Nephron progenitor cell (in vitro differentiated cells): ENCODE measurements around the gene CFHR5.
"Not testable (repeated sequence)": the region's sequence is repeated elsewhere in the genome, so short reads cannot be mapped to it uniquely, and the experiment has no call there.

Experiments
- DNase-seq: peaks from one replicate; pipeline ENCODE4 v3.0.0; 2021
- H3K27ac Mint-ChIP-seq: 2 replicates; pipeline ENCODE4 v1.8.0; 2021; ENCODE audit warnings: mild to moderate bottlenecking, moderate library complexity, mixed read lengths
- H3K27me3 Mint-ChIP-seq: 2 replicates; pipeline ENCODE4 v1.8.0; 2021; ENCODE audit warnings: mild to moderate bottlenecking, low read depth, mixed read lengths; ENCODE audit not compliant: poor library complexity
- H3K36me3 Mint-ChIP-seq: 2 replicates; pipeline ENCODE4 v1.8.0; 2021; ENCODE audit warnings: low read depth, mixed read lengths
- H3K4me1 Mint-ChIP-seq: 2 replicates; pipeline ENCODE4 v1.8.0; 2021; ENCODE audit warnings: mixed read lengths
- H3K4me3 Mint-ChIP-seq: 2 replicates; pipeline ENCODE4 v1.8.0; 2021; ENCODE audit warnings: mild to moderate bottlenecking, moderate library complexity, mixed read lengths
- H3K9me3 Mint-ChIP-seq: 2 replicates; pipeline ENCODE4 v1.8.0; 2021; ENCODE audit warnings: mild to moderate bottlenecking, moderate library complexity, mixed read lengths
- TF ChIP-seq, protein P1 (sequence below): fragments of 200-600 bp; sonication (generic); IDR thresholded peaks from 2 replicates; pipeline ENCODE4 v1.5.0; 2021; ENCODE audit warnings: antibody characterized with exemption

CFHR5 gene

DNA sequence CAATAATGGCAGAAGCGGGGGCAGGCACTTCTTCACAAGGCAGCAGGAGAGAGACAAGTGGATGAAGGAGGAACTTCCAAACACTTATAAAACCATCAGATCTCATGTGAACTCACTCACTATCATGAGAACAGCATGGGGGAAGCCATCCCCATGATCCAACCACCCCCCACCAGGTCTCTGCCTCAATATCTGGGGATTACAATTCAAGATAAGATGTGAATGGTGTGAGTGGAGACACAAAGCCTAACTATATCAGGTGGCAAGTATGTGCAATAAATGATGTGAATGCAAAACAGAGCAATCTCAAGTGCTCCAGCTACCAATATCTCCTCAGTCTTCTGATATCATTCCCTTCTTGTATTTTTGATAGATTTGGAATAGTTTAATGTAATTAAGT lies 21.4 kb upstream of the CFHR5 start:
- Mint-ChIP-seq H3K4me3 (no peak overlapping the region), H3K4me1 (peaks cover 4% of the 10 kb centered on the region), H3K27me3 (peaks cover 3% of the 10 kb centered on the region), H3K9me3 (no peaks in the 10 kb centered on the region), H3K36me3 (no peaks in the 10 kb centered on the region), H3K27ac (no peak overlapping the region)
- TF ChIP-seq, protein P1, sequence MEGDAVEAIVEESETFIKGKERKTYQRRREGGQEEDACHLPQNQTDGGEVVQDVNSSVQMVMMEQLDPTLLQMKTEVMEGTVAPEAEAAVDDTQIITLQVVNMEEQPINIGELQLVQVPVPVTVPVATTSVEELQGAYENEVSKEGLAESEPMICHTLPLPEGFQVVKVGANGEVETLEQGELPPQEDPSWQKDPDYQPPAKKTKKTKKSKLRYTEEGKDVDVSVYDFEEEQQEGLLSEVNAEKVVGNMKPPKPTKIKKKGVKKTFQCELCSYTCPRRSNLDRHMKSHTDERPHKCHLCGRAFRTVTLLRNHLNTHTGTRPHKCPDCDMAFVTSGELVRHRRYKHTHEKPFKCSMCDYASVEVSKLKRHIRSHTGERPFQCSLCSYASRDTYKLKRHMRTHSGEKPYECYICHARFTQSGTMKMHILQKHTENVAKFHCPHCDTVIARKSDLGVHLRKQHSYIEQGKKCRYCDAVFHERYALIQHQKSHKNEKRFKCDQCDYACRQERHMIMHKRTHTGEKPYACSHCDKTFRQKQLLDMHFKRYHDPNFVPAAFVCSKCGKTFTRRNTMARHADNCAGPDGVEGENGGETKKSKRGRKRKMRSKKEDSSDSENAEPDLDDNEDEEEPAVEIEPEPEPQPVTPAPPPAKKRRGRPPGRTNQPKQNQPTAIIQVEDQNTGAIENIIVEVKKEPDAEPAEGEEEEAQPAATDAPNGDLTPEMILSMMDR: no peak
- no peak for DNase-seq

DNA sequence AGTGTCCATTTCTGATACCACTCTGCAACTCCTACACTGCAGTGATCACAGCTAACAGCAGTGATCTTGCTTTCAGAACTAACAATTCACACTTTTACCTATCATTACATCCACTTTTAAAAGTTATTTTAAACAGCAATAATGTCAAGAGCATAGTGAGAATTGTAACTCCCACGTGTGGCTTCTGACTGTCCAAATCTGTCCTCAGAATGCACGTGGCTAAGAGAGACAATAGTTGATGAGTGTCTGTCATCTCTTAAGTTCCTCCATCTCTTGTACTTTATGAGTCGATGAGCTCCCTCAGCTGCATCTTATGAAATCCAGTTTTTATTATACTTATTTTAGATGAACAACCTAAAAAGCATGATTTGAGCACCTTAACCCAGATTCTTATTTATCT lies 16.5 kb upstream of the CFHR5 start:
- Mint-ChIP-seq H3K27me3 (peaks cover under 1% of the 10 kb centered on the region), H3K4me1 (peaks cover 4% of the 10 kb centered on the region), H3K27ac (no peak overlapping the region), H3K4me3 (no peak overlapping the region), H3K36me3 (no peaks in the 10 kb centered on the region), H3K9me3 (no peaks in the 10 kb centered on the region)
- TF ChIP-seq, protein P1: no peak
- DNase-seq: no peak

DNA sequence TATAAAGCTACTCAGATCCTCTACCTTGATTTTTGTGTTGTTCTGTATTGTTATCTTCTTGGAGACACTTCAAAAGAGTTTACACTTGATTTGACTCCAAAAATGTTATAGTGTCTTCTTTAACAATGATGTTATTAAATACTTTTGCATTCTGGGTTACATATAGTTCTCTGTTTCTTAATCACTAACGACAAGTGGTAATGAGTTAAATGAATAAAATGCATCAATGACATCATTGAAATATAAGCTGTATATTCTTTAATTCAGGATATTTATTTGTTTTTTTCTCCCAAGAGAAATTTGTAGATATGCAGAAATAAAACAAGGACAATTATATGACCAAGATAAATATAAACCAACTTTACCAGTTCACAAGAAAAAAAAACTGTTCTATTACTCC lies 7.2 kb upstream of the CFHR5 start:
- no peaks in the 10 kb centered on the region for H3K4me1 Mint-ChIP-seq
- no peaks in the 10 kb centered on the region for H3K9me3 Mint-ChIP-seq
- TF ChIP-seq, protein P1: no peak
- H3K36me3 Mint-ChIP-seq: no peaks in the 10 kb centered on the region
- H3K27ac Mint-ChIP-seq: no peak overlapping the region
- DNase-seq: no peak
- no peak overlapping the region for H3K4me3 Mint-ChIP-seq
- H3K27me3 Mint-ChIP-seq: no peaks in the 10 kb centered on the region

DNA sequence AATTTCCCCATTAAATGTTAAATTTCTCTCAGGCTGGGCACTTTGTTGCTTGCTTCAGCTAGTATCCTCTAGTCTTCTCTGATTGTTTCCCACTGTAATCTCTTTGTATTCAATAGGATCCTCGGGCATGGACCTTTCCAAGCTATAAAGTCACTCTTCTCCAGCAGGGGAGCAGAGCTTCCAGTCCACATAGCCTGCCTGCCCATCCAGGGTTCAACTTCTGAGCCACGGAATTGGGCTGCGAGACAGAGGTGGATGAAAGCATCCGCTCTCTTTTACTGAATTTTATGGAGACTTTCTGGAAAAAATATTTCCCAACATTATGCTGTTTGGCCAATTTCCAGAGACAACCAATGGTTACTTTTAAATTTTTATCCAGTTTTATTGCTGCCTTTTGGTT lies 1.1 kb upstream of the CFHR5 start:
- no peak overlapping the region for H3K27ac Mint-ChIP-seq
- H3K4me3 Mint-ChIP-seq: no peak overlapping the region
- H3K4me1 Mint-ChIP-seq: no peaks in the 10 kb centered on the region
- H3K36me3 Mint-ChIP-seq: no peaks in the 10 kb centered on the region
- TF ChIP-seq, protein P1: no peak
- no peak for DNase-seq
- no peaks in the 10 kb centered on the region for H3K27me3 Mint-ChIP-seq
- no peaks in the 10 kb centered on the region for H3K9me3 Mint-ChIP-seq

DNA sequence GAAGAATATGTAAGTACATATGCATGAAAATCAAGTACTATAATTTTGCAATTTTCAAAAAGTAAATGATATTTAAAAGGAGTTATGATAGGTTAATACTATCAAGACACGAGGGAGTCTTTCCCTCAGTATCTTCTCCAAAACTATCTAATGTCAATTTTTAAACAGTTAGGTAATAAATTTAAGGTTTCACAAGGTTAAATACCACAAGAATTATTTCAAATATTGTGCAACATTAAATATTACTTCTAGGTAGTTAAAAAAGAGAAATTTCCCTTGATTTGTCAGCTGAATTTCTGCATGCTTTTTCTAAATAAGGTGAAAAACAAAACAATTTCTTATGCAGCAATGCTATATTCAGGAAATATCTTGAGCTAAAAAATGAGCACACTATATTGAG lies 3.5 kb downstream of the CFHR5 start:
- Mint-ChIP-seq H3K4me1 (no peaks in the 10 kb centered on the region), H3K36me3 (no peaks in the 10 kb centered on the region), H3K27me3 (peaks cover 3% of the 10 kb centered on the region), H3K27ac (no peak overlapping the region), H3K4me3 (no peak overlapping the region), H3K9me3 (no peaks in the 10 kb centered on the region)
- TF ChIP-seq, protein P1: no peak
- no peak for DNase-seq

DNA sequence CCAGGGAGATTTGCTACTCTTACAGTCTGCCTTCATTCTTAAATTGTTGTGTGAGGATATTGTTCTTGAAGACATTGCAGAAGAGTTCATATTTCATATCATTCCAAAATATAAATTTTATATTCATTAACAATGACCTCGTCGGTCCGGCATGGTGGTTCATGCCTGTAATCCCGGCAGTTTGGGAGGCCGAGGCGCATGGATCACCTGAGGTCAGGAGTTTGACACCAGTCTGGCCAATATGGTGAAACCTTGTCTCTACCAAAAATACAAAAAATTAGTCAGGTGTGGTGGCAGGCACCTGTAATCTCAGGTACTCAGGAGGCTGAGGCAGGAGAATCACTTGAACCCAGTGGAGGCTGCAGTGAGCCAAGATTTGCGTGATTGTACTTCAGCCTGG lies 4.9 kb downstream of the CFHR5 start:
- DNase-seq, H3K4me1 Mint-ChIP-seq, H3K4me3 Mint-ChIP-seq, H3K27ac Mint-ChIP-seq, H3K27me3 Mint-ChIP-seq, H3K9me3 Mint-ChIP-seq, H3K36me3 Mint-ChIP-seq: not testable (repeated sequence)

DNA sequence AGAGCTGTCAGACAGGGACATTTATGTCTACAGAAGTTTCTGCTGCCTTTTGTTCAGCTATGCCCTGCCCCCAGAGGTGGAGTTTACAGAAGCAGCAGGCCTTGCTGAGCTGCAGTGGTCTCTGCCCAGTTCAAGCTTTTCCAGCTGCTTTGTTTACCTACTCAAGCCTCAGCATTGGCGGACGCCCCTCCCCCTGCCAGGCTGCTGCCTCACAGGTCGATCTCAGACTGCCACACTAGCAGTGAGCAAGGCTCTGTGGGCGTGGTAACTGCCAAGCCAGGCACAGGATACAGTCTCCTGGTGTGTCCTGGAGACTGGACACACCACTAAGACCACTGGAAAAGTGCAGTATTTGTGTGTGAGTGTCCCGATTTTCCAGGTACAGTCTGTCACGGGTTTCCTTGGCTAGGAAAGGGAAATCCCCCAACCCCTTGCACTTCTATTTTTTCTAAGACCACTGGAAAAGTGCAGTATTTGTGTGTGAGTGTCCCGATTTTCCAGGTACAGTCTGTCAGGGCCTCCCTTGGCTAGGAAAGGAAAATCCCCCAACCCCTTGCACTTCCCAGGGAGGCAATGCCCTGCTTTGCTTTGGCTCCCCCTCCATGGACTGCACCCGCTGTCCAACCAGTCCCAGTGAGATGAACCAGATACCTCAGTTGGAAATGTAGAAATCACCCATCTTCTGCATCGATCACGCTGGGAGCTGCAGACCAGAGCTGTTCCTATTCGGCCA lies 14.7 kb downstream of the CFHR5 start:
- H3K4me3 Mint-ChIP-seq: peak overlapping the region; percentile 43
- peaks cover 11% of the 10 kb centered on the region for H3K4me1 Mint-ChIP-seq
- H3K27me3 Mint-ChIP-seq, H3K36me3 Mint-ChIP-seq, H3K27ac Mint-ChIP-seq: not testable (repeated sequence)
- H3K9me3 Mint-ChIP-seq: peaks cover 41% of the 10 kb centered on the region
- DNase-seq: peak; percentile 70
